ENCODE results near the gene HOXC12. TPM values are rescaled to one million over a fixed set of nuclear protein-coding genes. Genes with fewer than 3 reads are reported as not detected.

HOXC12 gene
- total and polyA plus RNA-seq, 7 donors = not detected

DNA sequence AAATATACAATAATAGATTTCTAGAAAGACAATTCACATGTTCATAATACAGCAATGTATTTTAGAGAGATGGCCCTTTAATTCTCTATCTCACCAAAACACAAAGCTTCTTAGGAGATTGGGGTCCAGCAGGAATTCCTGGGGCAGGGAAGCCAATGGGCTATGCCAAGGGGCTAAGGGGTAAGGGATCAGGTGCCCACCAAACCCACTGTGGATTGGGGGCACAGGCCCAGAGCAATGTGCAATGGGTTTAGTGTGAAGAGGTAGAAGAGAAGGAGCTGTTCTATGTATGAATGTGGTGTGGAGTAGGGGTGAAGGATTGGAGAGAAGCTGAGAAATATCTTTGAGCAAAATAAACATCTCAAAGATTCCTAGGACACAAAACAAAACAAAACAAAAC lies 13.5 kb upstream of the HOXC12 start:
- intact Hi-C loops (cut with DNase I) = no loop called here
- peaks cover 0 to 25% (median 20%) of the 10 kb centered on the region in 4 donors for H3K4me1 ChIP-seq
- no peak overlapping the region for H3K4me3 ChIP-seq
- no peak for TF ChIP-seq EP300 (IDR thresholded peaks at IDR 0.05)
- TF ChIP-seq POLR2AphosphoS5 (IDR thresholded peaks at IDR 0.05) = no peak
- TF ChIP-seq, protein P1, sequence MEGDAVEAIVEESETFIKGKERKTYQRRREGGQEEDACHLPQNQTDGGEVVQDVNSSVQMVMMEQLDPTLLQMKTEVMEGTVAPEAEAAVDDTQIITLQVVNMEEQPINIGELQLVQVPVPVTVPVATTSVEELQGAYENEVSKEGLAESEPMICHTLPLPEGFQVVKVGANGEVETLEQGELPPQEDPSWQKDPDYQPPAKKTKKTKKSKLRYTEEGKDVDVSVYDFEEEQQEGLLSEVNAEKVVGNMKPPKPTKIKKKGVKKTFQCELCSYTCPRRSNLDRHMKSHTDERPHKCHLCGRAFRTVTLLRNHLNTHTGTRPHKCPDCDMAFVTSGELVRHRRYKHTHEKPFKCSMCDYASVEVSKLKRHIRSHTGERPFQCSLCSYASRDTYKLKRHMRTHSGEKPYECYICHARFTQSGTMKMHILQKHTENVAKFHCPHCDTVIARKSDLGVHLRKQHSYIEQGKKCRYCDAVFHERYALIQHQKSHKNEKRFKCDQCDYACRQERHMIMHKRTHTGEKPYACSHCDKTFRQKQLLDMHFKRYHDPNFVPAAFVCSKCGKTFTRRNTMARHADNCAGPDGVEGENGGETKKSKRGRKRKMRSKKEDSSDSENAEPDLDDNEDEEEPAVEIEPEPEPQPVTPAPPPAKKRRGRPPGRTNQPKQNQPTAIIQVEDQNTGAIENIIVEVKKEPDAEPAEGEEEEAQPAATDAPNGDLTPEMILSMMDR (IDR thresholded peaks at IDR 0.05) = no peak
- TF ChIP-seq POLR2A (IDR thresholded peaks at IDR 0.05) = no peak
- DNase-seq = no peak
- no peak overlapping the region for H3K27ac ChIP-seq
- H3K36me3 ChIP-seq = no peaks in the 10 kb centered on the region
- H3K9me3 ChIP-seq = no peaks in the 10 kb centered on the region
- H3K27me3 ChIP-seq = peaks cover 77 to 100% (median 98%) of the 10 kb centered on the region in 3 donors

DNA sequence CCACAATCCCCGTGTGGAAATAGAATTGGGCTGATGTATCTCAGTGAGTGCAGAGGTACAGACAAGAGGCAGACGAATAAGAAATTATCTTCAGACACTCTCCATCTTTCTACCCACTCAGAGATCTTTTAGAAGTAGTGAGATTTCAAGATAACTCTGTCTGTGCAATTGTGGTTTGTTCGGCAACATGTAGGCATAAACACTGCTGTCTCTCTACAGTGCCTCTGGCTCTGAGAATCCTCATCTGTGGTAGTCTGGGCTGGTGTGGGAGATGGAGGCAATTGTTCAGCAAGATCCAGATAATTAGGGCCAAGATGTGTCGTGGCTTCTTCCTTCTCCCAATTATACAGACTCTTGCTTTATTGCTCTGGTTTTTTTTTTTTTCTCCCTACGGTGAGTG lies 13.0 kb upstream of the HOXC12 start:
- intact Hi-C loops (cut with DNase I) = no loop called here
- Histone ChIP-seq H3K9me3 (no peaks in the 10 kb centered on the region), H3K27ac (no peak overlapping the region), H3K36me3 (no peaks in the 10 kb centered on the region), H3K27me3 (peaks cover 77 to 100% (median 98%) of the 10 kb centered on the region in 3 donors), H3K4me3 (no peak overlapping the region), H3K4me1 (peaks cover 0 to 25% (median 20%) of the 10 kb centered on the region in 4 donors)
- no peak for TF ChIP-seq POLR2A (IDR thresholded peaks at IDR 0.05)
- TF ChIP-seq, protein P1 (IDR thresholded peaks at IDR 0.05) = no peak
- TF ChIP-seq POLR2AphosphoS5 (IDR thresholded peaks at IDR 0.05) = no peak
- 11% methylated on average over 5 of the region's 5 CpGs for WGBS, 2 donors
- no peak for DNase-seq

DNA sequence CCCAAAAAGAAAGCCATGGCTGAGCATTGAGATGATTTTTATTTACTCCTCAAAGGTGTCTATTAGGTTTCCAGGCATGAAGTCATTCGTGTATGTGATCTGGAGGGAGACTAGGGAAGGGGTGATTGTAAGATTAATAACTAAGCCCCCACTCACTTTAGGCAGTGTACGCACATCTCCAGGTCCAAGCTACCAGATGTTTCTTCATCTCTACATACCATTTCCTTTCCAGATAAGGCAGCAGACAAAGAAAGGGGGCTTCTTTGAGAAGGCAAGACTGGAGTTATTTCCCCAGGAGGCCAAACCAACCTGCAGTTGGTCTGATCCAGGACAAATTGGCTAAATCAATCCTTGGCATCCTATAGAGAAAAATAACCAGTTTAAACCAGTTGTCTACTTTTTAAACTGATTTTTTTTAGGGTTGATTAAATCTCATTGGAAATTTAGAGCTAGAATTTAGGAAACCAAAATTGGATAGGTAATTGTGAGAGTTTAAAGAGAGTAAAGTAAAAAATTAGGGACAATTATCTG lies 12.2 kb upstream of the HOXC12 start:
- Histone ChIP-seq H3K36me3 (no peaks in the 10 kb centered on the region), H3K27me3 (peaks cover 69 to 100% (median 98%) of the 10 kb centered on the region in 3 donors), H3K4me1 (peaks cover 0 to 25% (median 20%) of the 10 kb centered on the region in 4 donors), H3K9me3 (no peaks in the 10 kb centered on the region), H3K27ac (no peak overlapping the region), H3K4me3 (no peak overlapping the region)
- no peak for DNase-seq
- no peak for TF ChIP-seq POLR2A (IDR thresholded peaks at IDR 0.05)
- TF ChIP-seq, protein P1 (IDR thresholded peaks at IDR 0.05) = no peak
- no peak for TF ChIP-seq EP300 (IDR thresholded peaks at IDR 0.05)
- no peak for TF ChIP-seq POLR2AphosphoS5 (IDR thresholded peaks at IDR 0.05)
- WGBS, 2 donors = 11 to 15% methylated on average over 2 of the region's 2 CpGs
- intact Hi-C loops (cut with DNase I) = no loop called here

DNA sequence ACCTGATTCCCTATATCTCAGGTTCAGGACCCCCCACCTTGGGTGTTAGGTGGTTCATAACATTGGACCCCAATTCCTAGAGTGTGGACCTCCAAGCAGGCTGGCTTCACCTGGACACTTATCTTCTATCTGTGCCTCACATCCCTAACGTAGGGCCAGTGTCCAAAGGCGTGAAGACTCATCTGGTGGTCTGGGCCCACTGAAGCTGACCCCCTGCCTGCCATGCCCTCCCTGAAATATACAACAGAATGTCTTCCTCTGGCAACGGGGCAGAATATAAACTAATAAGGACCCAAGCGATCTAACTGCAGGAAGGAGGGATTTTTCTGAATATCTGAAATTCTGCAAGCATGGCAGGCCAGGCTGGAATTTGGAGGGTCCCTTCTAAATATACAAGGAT lies 10.5 kb upstream of the HOXC12 start:
- intact Hi-C loops (cut with DNase I) = no loop called here
- no peak for TF ChIP-seq EP300 (IDR thresholded peaks at IDR 0.05)
- no peak for TF ChIP-seq POLR2AphosphoS5 (IDR thresholded peaks at IDR 0.05)
- TF ChIP-seq, protein P1 (IDR thresholded peaks at IDR 0.05) = no peak
- TF ChIP-seq POLR2A (IDR thresholded peaks at IDR 0.05) = no peak
- no peak for DNase-seq
- Histone ChIP-seq H3K4me1 (peaks cover 0 to 11% (median 7%) of the 10 kb centered on the region in 4 donors), H3K36me3 (no peaks in the 10 kb centered on the region), H3K27ac (no peak overlapping the region), H3K27me3 (peaks cover 59 to 100% (median 97%) of the 10 kb centered on the region in 3 donors), H3K4me3 (no peak overlapping the region), H3K9me3 (no peaks in the 10 kb centered on the region)
- 12 to 19% methylated on average over 4 of the region's 4 CpGs for WGBS, 2 donors
